Measurements from ENCODE around the gene EFCAB14. TPM values are rescaled to one million over a fixed set of nuclear protein-coding genes. Genes with fewer than 3 reads are reported as not detected.

The EFCAB14 gene
- total and polyA plus RNA-seq, 2 of the 8 experiments (the other 6 are each of a cell fraction or from before 2014, with no cell fraction given) = 19.4 to 40.4 TPM

GRCh38 chr1:46757956-46758528, 39.1 kb upstream of the EFCAB14 start:
- H3K4me2 ChIP-seq (ENCODE audit: insufficient read depth in 1 of 2, low read depth in 2 of 2, low read length in 2 of 2) = peak overlapping the region; percentile 16 to 42; a peak in 2 of 4 replicates
- FAIRE-seq = no peak
- H4K8ac ChIP-seq (ENCODE audit: extremely low read depth, insufficient read depth, low read length) = no peak overlapping the region
- H2BK5ac ChIP-seq (ENCODE audit: low read depth, low read length) = peak overlapping the region; percentile 73
- no peak overlapping the region for H3K4ac ChIP-seq (replicated peaks; ENCODE audit: insufficient read length, low read depth, low read length)
- no peak for TF ChIP-seq MAX (IDR thresholded peaks at IDR 0.05)
- TF ChIP-seq SIRT6 (IDR thresholded peaks at IDR 0.05; ENCODE audit: low read length) = no peak
- no peak for TF ChIP-seq RFX5 (IDR thresholded peaks at IDR 0.05; ENCODE audit: borderline replicate concordance, low read depth, low read length)
- no peak for TF ChIP-seq TAF7 (optimal IDR thresholded peaks at IDR 0.05; ENCODE audit: borderline replicate concordance, low read depth, low read length)
- TF ChIP-seq GABPA (IDR thresholded peaks at IDR 0.05; ENCODE audit: borderline replicate concordance, insufficient read depth, low read length) = no peak
- TF ChIP-seq SRF (IDR thresholded peaks at IDR 0.05; ENCODE audit: low read depth, low read length) = no peak
- TF ChIP-seq EZH2 (IDR thresholded peaks at IDR 0.05; ENCODE audit: low read depth, low read length, severe bottlenecking) = no peak
- TF ChIP-seq BRCA1 (IDR thresholded peaks at IDR 0.05; ENCODE audit: low read depth, low read length) = no peak
- TF ChIP-seq SP1 (IDR thresholded peaks at IDR 0.05; ENCODE audit: low read depth, low read length) = no peak
- no peak for TF ChIP-seq KDM1A (IDR thresholded peaks at IDR 0.05; ENCODE audit: borderline replicate concordance, low read length)
- no peak overlapping the region for H2BK120ac ChIP-seq (replicated peaks; ENCODE audit: low read depth, low read length)
- H3K9ac ChIP-seq (replicated peaks in 1 of 4; ENCODE audit: extremely low read depth in 1 of 4, low read depth in 3 of 4, low read length in 3 of 4) = no peak overlapping the region
- H4K20me1 ChIP-seq (replicated peaks in 1 of 2; ENCODE audit: control insufficient read depth in 1 of 2, insufficient read depth in 2 of 2, low read length in 2 of 2) = no peaks in the 10 kb centered on the region
- H3K14ac ChIP-seq (ENCODE audit: insufficient read length) = no peak overlapping the region
- no peaks in the 10 kb centered on the region for H3K36me3 ChIP-seq (ENCODE audit: control insufficient read depth in 2 of 4, insufficient read depth in 4 of 4, low read length in 3 of 4)
- H3K9me3 ChIP-seq (ENCODE audit: insufficient read depth in 2 of 2, low read depth in 1 of 2, low read length in 1 of 2) = no peaks in the 10 kb centered on the region; a peak in 1 of 4 replicates
- H3K23ac ChIP-seq (ENCODE audit: insufficient read length) = no peak overlapping the region
- H3K18ac ChIP-seq (ENCODE audit: extremely low read depth, low read length) = no peak overlapping the region
- H3K27ac ChIP-seq (ENCODE audit: low read depth, low read length) = no peak overlapping the region
- no peak overlapping the region; a peak in 1 of 8 replicates for H3K4me3 ChIP-seq (ENCODE audit: extremely low read depth in 1 of 4, insufficient read depth in 2 of 4, low read depth in 3 of 4, low read length in 4 of 4)
- H3K56ac ChIP-seq (replicated peaks; ENCODE audit: insufficient read length, low read depth, low read length) = no peak overlapping the region
- H4K91ac ChIP-seq (replicated peaks; ENCODE audit: insufficient read length, low read length) = no peak overlapping the region
- H2AK5ac ChIP-seq (ENCODE audit: low read depth, low read length) = no peak overlapping the region
- no peaks in the 10 kb centered on the region for H3K79me1 ChIP-seq (ENCODE audit: low read depth, low read length)
- peaks cover 4 to 13% (median 8%) of the 10 kb centered on the region in 4 experiments; a peak in 6 of 7 replicates for H3K4me1 ChIP-seq (replicated peaks in 1 of 4; ENCODE audit: control insufficient read depth in 3 of 4, insufficient read depth in 4 of 4, low read length in 3 of 4)
- no peak overlapping the region for H4K5ac ChIP-seq (ENCODE audit: insufficient read length, low read depth, low read length)
- H2BK15ac ChIP-seq (ENCODE audit: low read length) = no peak overlapping the region
- H2BK12ac ChIP-seq (ENCODE audit: low read depth, low read length) = peak overlapping the region; percentile 51; the same call in 1 of the 2 replicates
- no peaks in the 10 kb centered on the region for H3K27me3 ChIP-seq (replicated peaks in 1 of 4; ENCODE audit: control insufficient read depth in 3 of 4, extremely low read depth in 1 of 4, insufficient read depth in 3 of 4, low read length in 3 of 4)
- 0 out of 2 replicates have a peak overlapping the region, but pooled peaks have one; percentile 6 for H2BK20ac ChIP-seq (ENCODE audit: low read length)
- no peaks in the 10 kb centered on the region for H3K79me2 ChIP-seq (ENCODE audit: control insufficient read depth in 1 of 2, insufficient read depth in 2 of 2, low read length in 2 of 2)
- CTCF ChIA-PET (ENCODE audit: partially characterized antibody) = interaction anchor here (0.7 to 1.8 kb wide), 7 partner anchors 8 to 61 kb away, joined by 3 to 10 read pairs (median 4); no protein-coding TSS in a partner anchor
- H3K23me2 ChIP-seq (ENCODE audit: low read depth, low read length) = peaks cover 6% of the 10 kb centered on the region
- no peak for DNase-seq (ENCODE audit: low read depth in 1 of 2, low spot score in 2 of 2)
- POLR2A ChIA-PET (ENCODE audit: partially characterized antibody) = interaction anchor here (0.6 kb wide), 1 partner anchor 32 kb away, joined by 3 read pairs; no protein-coding TSS in a partner anchor
- H2AFZ ChIP-seq (ENCODE audit: low read length) = 0 out of 2 replicates have a peak overlapping the region, but pooled peaks have one; percentile 7
